ENCODE results near the gene MMP17. TPM values are rescaled to one million over a fixed set of nuclear protein-coding genes. Genes with fewer than 3 reads are reported as not detected.

The MMP17 gene
- total and polyA plus RNA-seq, 2 donors from 2014 or later, result 0.82 to 3.2 TPM

DNA sequence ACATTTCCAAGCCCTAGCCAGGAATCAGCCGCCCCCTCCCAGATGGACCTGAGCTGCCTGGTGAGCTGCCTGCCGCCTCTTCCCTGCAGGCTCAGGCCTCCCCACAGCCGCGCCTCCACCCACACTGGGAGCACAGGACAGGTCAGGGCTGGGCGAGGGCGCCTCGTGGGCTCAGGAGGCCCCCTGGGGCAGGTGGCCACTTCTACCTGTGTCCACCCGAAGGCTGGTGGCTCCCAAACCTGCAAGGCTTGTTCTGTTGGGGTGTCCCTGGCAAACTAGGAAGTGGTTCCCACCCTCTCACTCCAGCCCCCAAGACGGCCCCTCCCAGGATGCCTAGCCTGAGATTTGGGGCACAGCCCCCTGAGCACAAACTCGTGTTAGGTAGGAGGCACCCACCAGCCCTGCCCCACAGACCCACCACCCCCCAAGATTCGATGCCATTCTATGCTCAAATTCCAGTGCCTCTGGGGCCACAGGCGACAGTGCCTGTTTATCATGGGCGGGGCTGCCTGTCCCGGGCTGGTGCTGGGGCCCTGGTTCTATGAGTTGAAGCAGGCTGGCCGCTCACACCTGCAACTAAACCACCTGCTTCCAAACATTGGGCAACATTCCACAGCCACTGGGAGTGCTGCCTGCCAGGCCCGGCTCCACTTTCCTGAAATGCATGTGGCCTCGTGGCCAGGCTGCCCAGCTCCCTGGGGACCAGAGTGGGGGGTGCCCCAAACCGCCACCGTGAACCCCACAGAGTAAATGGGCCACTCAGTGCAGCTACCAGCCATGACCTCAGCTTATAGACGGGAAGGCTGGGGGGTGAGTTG is 6.8 kb downstream of the MMP17 start:
- Histone ChIP-seq H3K9me3 (ENCODE audit: control insufficient read depth in 2 of 3, insufficient read depth in 1 of 3, low read length in 3 of 3) (no peaks in the 10 kb centered on the region), H3K9ac (ENCODE audit: low read length in 3 of 3) (no peak overlapping the region), H3K4me3 (ENCODE audit: low read length in 3 of 3) (no peak overlapping the region), H3K27ac (ENCODE audit: low read depth in 2 of 2, low read length in 2 of 2) (no peak overlapping the region), H3K36me3 (ENCODE audit: control insufficient read depth in 2 of 3, insufficient read depth in 3 of 3, low read length in 3 of 3) (no peaks in the 10 kb centered on the region), H3K4me1 (ENCODE audit: control insufficient read depth in 2 of 3, insufficient read depth in 2 of 3, low read depth in 1 of 3, low read length in 3 of 3) (peaks cover 0 to 3% (median 0%) of the 10 kb centered on the region in 3 donors), H3K27me3 (ENCODE audit: control insufficient read depth, insufficient read depth, low read length) (peaks cover 7% of the 10 kb centered on the region)
- intact Hi-C loops (cut with DNase I), result no loop called here
- FAIRE-seq, result no peak
- TF ChIP-seq, protein P1, sequence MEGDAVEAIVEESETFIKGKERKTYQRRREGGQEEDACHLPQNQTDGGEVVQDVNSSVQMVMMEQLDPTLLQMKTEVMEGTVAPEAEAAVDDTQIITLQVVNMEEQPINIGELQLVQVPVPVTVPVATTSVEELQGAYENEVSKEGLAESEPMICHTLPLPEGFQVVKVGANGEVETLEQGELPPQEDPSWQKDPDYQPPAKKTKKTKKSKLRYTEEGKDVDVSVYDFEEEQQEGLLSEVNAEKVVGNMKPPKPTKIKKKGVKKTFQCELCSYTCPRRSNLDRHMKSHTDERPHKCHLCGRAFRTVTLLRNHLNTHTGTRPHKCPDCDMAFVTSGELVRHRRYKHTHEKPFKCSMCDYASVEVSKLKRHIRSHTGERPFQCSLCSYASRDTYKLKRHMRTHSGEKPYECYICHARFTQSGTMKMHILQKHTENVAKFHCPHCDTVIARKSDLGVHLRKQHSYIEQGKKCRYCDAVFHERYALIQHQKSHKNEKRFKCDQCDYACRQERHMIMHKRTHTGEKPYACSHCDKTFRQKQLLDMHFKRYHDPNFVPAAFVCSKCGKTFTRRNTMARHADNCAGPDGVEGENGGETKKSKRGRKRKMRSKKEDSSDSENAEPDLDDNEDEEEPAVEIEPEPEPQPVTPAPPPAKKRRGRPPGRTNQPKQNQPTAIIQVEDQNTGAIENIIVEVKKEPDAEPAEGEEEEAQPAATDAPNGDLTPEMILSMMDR (IDR thresholded peaks at IDR 0.05; ENCODE audit: borderline replicate concordance, extremely low read depth, insufficient read depth), result no peak
- peak in 1 of 5 donors; percentile 49 for DNase-seq

GRCh38 chr12:131835616-131836171 is 7.5 kb downstream of the MMP17 start:
- no peaks in the 10 kb centered on the region for H3K4me1 ChIP-seq (ENCODE audit: control insufficient read depth in 2 of 3, insufficient read depth in 2 of 3, low read depth in 1 of 3, low read length in 3 of 3)
- no peak overlapping the region for H3K9ac ChIP-seq (ENCODE audit: low read length in 3 of 3)
- no peaks in the 10 kb centered on the region for H3K9me3 ChIP-seq (ENCODE audit: control insufficient read depth in 2 of 3, insufficient read depth in 1 of 3, low read length in 3 of 3)
- TF ChIP-seq, protein P1 (IDR thresholded peaks at IDR 0.05; ENCODE audit: borderline replicate concordance, extremely low read depth, insufficient read depth), result no peak
- H3K36me3 ChIP-seq (ENCODE audit: control insufficient read depth in 2 of 3, insufficient read depth in 3 of 3, low read length in 3 of 3), result no peaks in the 10 kb centered on the region
- H3K27me3 ChIP-seq (ENCODE audit: control insufficient read depth, insufficient read depth, low read length), result peaks cover 7% of the 10 kb centered on the region
- DNase-seq, result peak in 1 of 5 donors; percentile 53
- intact Hi-C loops (cut with DNase I), result no loop called here
- no peak for FAIRE-seq
- no peak overlapping the region for H3K27ac ChIP-seq (ENCODE audit: low read depth in 2 of 2, low read length in 2 of 2)
- no peak overlapping the region for H3K4me3 ChIP-seq (ENCODE audit: low read length in 3 of 3)

DNA sequence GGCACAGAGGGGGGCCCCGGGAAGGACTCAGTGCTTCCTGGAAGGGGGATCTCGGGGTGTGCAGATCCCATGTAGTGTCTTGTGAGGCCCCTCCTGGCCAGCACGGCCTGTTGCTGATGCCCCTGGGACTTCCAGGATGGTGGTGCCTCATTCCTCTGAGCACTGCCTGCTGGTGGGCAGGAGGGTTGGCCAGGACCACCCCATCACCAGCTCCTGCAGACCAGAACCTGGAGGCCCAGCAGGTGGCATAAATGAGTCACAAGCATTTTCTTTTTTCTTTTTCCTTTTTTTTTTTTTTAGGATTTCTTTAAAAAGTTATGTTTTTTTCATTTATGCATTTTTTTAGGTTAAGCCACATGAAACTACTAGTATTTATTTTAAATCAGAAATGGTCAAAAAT is 8.0 kb downstream of the MMP17 start:
- Histone ChIP-seq H3K27ac (ENCODE audit: low read depth in 2 of 2, low read length in 2 of 2) (no peak overlapping the region), H3K27me3 (ENCODE audit: control insufficient read depth, insufficient read depth, low read length) (peaks cover 7% of the 10 kb centered on the region), H3K9ac (ENCODE audit: low read length in 3 of 3) (no peak overlapping the region), H3K9me3 (ENCODE audit: control insufficient read depth in 2 of 3, insufficient read depth in 1 of 3, low read length in 3 of 3) (no peaks in the 10 kb centered on the region), H3K36me3 (ENCODE audit: control insufficient read depth in 2 of 3, insufficient read depth in 3 of 3, low read length in 3 of 3) (no peaks in the 10 kb centered on the region), H3K4me1 (ENCODE audit: control insufficient read depth in 2 of 3, insufficient read depth in 2 of 3, low read depth in 1 of 3, low read length in 3 of 3) (no peaks in the 10 kb centered on the region), H3K4me3 (ENCODE audit: low read length in 3 of 3) (no peak overlapping the region)
- DNase-seq (peak in 2 of 5 donors; percentile 19 to 45), FAIRE-seq (no peak)
- TF ChIP-seq, protein P1 (IDR thresholded peaks at IDR 0.05; ENCODE audit: borderline replicate concordance, extremely low read depth, insufficient read depth), result no peak
- intact Hi-C loops (cut with DNase I), result no loop called here
